ENCODE measurements around the gene TNFSF18.

The TNFSF18 gene

GRCh38 chr1:173062150-173062938, 11.6 kb upstream of the TNFSF18 start:
- Histone ChIP-seq H2AFZ (ENCODE audit: low read depth, low read length) (no peak overlapping the region), H3K27me3 (ENCODE audit: low read depth, low read length) (no peaks in the 10 kb centered on the region), H3K4me1 (ENCODE audit: low read length) (peaks cover 3% of the 10 kb centered on the region; the same call in 1 of the 2 replicates), H4K20me1 (ENCODE audit: insufficient read depth, low read length) (no peaks in the 10 kb centered on the region), H3K79me2 (ENCODE audit: low read length) (no peaks in the 10 kb centered on the region), H3K9ac (ENCODE audit: low read length) (no peak overlapping the region), H3K27ac (ENCODE audit: low read length) (no peak overlapping the region), H3K36me3 (replicated peaks; ENCODE audit: low read depth, low read length) (no peaks in the 10 kb centered on the region), H3K4me2 (ENCODE audit: low read length) (no peak overlapping the region), H3K4me3 (ENCODE audit: low read length) (no peak overlapping the region), H3K9me3 (ENCODE audit: insufficient read depth, low read length) (no peaks in the 10 kb centered on the region)
- TF ChIP-seq, protein P1, sequence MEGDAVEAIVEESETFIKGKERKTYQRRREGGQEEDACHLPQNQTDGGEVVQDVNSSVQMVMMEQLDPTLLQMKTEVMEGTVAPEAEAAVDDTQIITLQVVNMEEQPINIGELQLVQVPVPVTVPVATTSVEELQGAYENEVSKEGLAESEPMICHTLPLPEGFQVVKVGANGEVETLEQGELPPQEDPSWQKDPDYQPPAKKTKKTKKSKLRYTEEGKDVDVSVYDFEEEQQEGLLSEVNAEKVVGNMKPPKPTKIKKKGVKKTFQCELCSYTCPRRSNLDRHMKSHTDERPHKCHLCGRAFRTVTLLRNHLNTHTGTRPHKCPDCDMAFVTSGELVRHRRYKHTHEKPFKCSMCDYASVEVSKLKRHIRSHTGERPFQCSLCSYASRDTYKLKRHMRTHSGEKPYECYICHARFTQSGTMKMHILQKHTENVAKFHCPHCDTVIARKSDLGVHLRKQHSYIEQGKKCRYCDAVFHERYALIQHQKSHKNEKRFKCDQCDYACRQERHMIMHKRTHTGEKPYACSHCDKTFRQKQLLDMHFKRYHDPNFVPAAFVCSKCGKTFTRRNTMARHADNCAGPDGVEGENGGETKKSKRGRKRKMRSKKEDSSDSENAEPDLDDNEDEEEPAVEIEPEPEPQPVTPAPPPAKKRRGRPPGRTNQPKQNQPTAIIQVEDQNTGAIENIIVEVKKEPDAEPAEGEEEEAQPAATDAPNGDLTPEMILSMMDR (IDR thresholded peaks at IDR 0.05; ENCODE audit: low read depth, low read length): no peak
- no peak for TF ChIP-seq EZH2phosphoT487 (IDR thresholded peaks at IDR 0.05; ENCODE audit: low read depth)

DNA sequence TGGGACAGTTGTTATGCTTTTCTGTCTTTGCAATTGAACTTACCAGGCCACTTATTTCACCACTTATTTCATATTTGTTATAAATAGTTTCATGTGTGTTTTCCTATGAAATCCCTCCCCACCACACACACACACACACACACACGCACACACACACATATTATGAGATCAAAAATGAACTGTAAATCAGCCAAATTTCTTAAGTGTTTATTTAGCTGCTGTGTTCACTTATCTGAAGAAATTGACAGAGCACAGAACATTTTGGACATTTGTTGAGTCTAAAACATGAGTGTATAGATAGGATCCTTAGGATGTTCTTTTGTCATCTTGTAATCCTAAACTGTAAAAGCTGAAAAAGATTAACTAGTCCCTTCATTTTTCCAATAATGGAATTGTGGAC, 7.8 kb upstream of the TNFSF18 start:
- no peaks in the 10 kb centered on the region for H3K27me3 ChIP-seq (ENCODE audit: low read depth, low read length)
- peaks cover 3% of the 10 kb centered on the region; the same call in 1 of the 2 replicates for H3K4me1 ChIP-seq (ENCODE audit: low read length)
- H4K20me1 ChIP-seq (ENCODE audit: insufficient read depth, low read length): no peaks in the 10 kb centered on the region
- TF ChIP-seq, protein P1 (IDR thresholded peaks at IDR 0.05; ENCODE audit: low read depth, low read length): no peak
- no peak for TF ChIP-seq EZH2phosphoT487 (IDR thresholded peaks at IDR 0.05; ENCODE audit: low read depth)
- no peak overlapping the region for H3K9ac ChIP-seq (ENCODE audit: low read length)
- no peak overlapping the region for H3K27ac ChIP-seq (ENCODE audit: low read length)
- no peaks in the 10 kb centered on the region for H3K79me2 ChIP-seq (ENCODE audit: low read length)
- no peak overlapping the region for H3K4me3 ChIP-seq (ENCODE audit: low read length)
- no peaks in the 10 kb centered on the region for H3K9me3 ChIP-seq (ENCODE audit: insufficient read depth, low read length)
- no peak overlapping the region for H3K4me2 ChIP-seq (ENCODE audit: low read length)
- no peaks in the 10 kb centered on the region for H3K36me3 ChIP-seq (replicated peaks; ENCODE audit: low read depth, low read length)
- no peak overlapping the region for H2AFZ ChIP-seq (ENCODE audit: low read depth, low read length)

- no peak overlapping the region for H2AFZ ChIP-seq (ENCODE audit: low read depth, low read length)
- no peak overlapping the region for H3K4me2 ChIP-seq (ENCODE audit: low read length)
- TF ChIP-seq, protein P1 (IDR thresholded peaks at IDR 0.05; ENCODE audit: low read depth, low read length): no peak
- no peak for TF ChIP-seq EZH2phosphoT487 (IDR thresholded peaks at IDR 0.05; ENCODE audit: low read depth)
- no peaks in the 10 kb centered on the region for H3K36me3 ChIP-seq (replicated peaks; ENCODE audit: low read depth, low read length)
- no peaks in the 10 kb centered on the region for H3K79me2 ChIP-seq (ENCODE audit: low read length)
- H3K4me1 ChIP-seq (ENCODE audit: low read length): peaks cover 4% of the 10 kb centered on the region
- no peak overlapping the region for H3K4me3 ChIP-seq (ENCODE audit: low read length)
- H3K27me3 ChIP-seq (ENCODE audit: low read depth, low read length): no peaks in the 10 kb centered on the region
- no peak overlapping the region for H3K27ac ChIP-seq (ENCODE audit: low read length)
- H3K9me3 ChIP-seq (ENCODE audit: insufficient read depth, low read length): no peaks in the 10 kb centered on the region
- H3K9ac ChIP-seq (ENCODE audit: low read length): no peak overlapping the region
- H4K20me1 ChIP-seq (ENCODE audit: insufficient read depth, low read length): no peaks in the 10 kb centered on the region
Observed at GRCh38 chr1:173057984-173058383, 7.2 kb upstream of the TNFSF18 start.

DNA sequence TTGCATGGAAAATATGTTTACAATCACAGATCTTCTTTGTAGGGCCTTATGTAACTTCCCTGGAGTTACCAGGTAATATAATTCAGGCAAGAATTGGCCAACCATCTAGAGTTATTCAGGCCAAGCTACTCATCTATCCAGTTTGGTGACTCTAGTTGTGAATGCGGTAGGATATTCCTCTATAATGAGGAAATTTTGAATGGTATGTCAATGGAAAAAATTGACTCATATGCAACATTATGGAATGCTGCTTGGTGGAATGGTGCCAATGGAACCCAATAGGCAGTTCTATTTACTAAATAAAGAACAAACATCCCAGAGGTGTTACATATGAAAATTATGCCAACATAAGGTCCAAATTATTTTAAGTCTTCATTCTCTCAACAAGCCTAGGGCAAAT, 5.6 kb upstream of the TNFSF18 start:
- Histone ChIP-seq H4K20me1 (ENCODE audit: insufficient read depth, low read length) (no peaks in the 10 kb centered on the region), H3K79me2 (ENCODE audit: low read length) (no peaks in the 10 kb centered on the region), H2AFZ (ENCODE audit: low read depth, low read length) (no peak overlapping the region), H3K4me3 (ENCODE audit: low read length) (no peak overlapping the region), H3K4me2 (ENCODE audit: low read length) (no peak overlapping the region), H3K27ac (ENCODE audit: low read length) (no peak overlapping the region), H3K36me3 (replicated peaks; ENCODE audit: low read depth, low read length) (no peaks in the 10 kb centered on the region), H3K9me3 (ENCODE audit: insufficient read depth, low read length) (no peaks in the 10 kb centered on the region), H3K4me1 (ENCODE audit: low read length) (peaks cover 14% of the 10 kb centered on the region), H3K9ac (ENCODE audit: low read length) (no peak overlapping the region), H3K27me3 (ENCODE audit: low read depth, low read length) (no peaks in the 10 kb centered on the region)
- no peak for TF ChIP-seq EZH2phosphoT487 (IDR thresholded peaks at IDR 0.05; ENCODE audit: low read depth)
- TF ChIP-seq, protein P1 (IDR thresholded peaks at IDR 0.05; ENCODE audit: low read depth, low read length): no peak
